HG02852 (cell line): Measurements from ENCODE around the gene AMZ1.
"Not testable (repeated sequence)": the region's sequence is repeated elsewhere in the genome, so short reads cannot be mapped to it uniquely, and the experiment has no call there.

Experiments used
- ATAC-seq: cut with Tn5 transposase; IDR thresholded peaks from one replicate; pipeline ENCODE4 v1.9.1; 2021; ENCODE audit warnings: mild to moderate bottlenecking, moderate library complexity; ENCODE audit not compliant: unreplicated experiment

AMZ1 gene

DNA sequence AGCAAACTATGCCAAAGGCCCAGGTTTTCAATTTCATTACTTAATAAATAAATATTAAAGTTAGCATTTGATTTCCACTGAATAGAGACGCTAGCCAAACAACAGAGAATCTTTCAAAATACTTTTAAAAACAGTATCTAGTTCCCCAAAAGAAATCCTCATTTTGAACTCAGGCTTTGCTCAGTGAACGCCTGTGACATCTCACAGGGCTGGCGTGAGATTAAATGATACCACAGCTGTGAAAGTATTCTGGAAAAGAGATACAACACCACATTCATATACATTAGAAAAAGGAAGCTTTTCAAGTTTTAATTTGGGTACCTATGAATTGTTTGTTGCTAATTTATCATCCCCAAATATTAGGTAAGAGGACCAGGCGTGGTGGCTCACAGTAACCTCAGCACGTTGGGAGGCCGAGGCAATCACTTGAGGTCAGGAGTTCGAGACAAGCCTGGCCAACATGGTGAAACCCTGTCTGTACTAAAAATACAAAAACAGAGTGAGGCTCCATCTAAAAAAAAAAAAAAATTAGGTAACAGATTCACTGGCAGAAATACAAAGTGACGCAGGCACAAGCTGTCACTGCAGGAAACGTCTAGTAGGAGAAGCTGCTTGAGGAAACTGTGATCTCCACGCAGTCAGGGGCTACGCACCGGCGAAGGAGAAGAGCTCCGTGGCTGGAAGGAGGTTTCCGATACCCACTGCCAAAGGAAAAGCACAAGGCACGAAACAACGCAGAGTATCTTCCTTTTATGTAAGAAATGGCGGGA lies 50.0 kb downstream of the AMZ1 start:
- ATAC-seq: no peak

GRCh38 chr7:2738766-2739549 lies 51.0 kb downstream of the AMZ1 start:
- ATAC-seq: no peak

- ATAC-seq: not testable (repeated sequence)
Observed at GRCh38 chr7:2743523-2744185, 55.7 kb downstream of the AMZ1 start.

DNA sequence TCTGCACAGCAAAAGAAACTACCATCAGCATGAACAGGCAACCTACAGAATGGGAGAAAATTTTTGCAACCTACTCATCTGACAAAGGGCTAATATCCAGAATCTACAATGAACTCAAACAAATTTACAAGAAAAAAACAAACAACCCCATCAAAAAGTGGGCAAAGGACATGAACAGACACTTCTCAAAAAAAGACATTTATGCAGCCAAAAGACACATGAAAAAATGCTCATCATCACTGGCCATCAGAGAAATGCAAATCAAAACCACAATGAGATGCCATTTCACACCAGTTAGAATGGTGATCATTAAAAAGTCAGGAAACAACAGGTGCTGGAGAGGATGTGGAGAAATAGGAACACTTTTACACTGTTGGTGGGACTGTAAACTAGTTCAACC lies 60.7 kb downstream of the AMZ1 start:
- not testable (repeated sequence) for ATAC-seq

DNA sequence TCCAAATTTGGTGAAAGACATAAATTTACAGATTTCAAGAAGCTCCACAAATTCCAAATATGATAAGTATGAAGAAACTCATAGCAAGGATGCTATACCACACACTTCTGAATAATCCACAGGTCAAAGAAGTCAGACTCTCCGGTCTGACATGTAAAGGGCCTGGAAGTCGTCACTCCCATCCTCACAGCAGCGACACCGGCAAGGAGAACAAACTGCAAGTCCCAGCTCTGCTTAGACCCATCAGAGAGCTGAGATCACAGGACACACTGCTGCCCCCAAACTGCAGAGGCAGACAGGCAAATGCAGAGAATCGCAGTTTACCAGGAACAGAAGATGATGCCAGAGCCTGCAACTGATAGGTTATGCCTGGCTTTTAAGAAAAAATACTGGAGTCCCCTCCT lies 62.0 kb downstream of the AMZ1 start:
- ATAC-seq: no peak

DNA sequence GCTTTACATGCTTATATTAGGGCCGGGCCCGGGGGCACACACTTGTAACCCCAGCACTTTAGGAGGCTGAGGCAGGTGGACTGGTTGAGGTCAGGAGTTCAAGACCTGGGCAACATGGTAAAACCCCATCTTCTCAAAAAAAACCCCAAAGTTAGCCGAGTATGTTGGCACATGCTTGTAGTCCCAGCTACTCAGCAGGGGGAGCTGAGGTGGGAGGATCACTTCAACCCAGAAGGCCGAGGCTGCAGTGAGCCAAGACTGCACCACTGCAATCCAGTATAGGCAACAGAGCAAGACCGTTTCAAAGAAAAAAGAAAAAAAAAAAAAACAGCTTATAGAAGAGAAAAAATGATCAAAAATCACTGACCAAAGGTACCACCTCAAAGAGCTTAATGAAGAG lies 63.1 kb downstream of the AMZ1 start:
- ATAC-seq: no peak

- ATAC-seq: no peak
Observed at GRCh38 chr7:2753148-2753547, 65.1 kb downstream of the AMZ1 start.

DNA sequence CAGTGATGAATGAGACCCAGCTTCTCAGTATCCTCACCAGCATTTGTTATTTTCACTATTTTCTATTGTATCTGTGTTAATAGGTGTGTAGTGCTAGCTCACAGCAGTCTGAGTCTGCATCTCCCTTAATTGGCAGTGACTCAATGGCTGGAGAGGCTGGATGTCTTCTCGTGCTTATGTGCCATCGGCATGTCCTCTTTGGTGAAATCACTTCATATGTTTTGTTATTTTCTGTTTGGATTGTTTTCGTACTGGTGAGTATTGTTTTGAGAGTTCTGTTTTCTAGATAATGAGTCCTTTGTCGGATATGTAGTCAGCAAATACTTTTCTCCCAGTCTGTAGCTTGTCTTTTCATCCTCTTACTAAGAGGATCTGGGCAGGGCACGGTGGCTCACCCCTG lies 66.1 kb downstream of the AMZ1 start:
- ATAC-seq: no peak

- ATAC-seq: no peak
Observed at GRCh38 chr7:2754912-2755311, 66.9 kb downstream of the AMZ1 start.

DNA sequence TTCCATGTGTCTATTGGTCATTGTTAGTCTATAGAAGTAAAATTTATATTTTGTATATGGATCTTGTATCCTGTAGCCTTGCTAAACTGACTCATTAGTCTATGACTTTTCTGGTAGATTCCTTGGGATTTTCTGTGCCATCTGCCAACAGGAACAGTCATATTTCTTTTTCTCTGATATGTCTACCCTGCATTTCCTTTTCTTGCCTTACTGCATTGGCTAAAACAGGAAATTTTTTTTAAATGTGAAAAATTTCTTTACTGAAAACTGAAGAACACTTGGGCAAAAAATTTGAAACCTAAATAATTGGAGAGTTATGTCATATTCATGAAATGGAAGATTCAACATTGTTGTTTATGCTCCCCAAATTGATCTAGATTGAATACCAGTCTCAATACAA lies 67.5 kb downstream of the AMZ1 start:
- ATAC-seq: no peak

GRCh38 chr7:2757361-2757903 lies 69.4 kb downstream of the AMZ1 start:
- ATAC-seq: peak; percentile 10

- ATAC-seq: peak; percentile 77
Observed at GRCh38 chr7:2757904-2758672, 70.1 kb downstream of the AMZ1 start.

DNA sequence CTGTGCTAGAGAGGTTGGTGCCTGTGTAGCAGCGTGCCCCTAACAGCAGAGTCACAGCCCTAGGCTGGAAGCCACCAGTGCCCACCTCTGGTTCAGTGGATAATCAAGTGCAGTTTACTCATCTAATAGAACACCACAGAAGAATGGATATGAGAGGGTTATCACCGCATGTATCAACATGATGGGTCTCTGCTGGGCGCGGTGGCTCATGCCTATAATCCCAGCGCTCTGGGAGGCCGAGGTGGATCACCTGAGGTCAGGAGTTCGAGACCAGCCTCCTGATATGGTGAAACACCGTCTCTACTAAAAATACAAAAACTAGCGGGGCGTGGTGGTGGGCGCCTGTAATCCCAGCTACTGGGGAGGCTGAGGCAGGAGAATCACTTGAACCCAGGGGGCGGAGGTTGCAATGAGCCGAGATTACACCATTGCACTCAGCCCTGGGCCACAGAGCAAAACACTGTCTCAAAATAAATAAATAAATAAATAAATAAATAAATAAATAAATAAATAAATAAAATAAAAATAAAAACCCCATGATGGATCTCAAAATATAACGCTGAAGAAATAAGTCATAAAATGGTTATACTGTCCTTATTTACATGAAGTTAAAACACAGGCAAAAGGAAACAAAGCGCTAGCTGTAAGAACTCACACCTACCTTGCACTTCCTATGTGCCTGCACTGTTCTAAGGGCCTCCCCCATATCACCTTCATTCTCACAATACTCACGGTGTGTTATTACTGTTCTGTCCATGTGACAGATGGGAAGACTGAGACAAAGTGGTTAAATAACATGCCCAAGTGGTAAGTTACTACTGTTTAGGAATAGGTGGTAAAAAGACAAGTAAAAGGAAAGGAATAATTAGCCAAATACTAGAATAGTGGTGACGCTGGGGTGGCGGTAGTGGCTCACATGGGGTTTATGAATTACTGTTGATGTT lies 70.9 kb downstream of the AMZ1 start:
- ATAC-seq: no peak

DNA sequence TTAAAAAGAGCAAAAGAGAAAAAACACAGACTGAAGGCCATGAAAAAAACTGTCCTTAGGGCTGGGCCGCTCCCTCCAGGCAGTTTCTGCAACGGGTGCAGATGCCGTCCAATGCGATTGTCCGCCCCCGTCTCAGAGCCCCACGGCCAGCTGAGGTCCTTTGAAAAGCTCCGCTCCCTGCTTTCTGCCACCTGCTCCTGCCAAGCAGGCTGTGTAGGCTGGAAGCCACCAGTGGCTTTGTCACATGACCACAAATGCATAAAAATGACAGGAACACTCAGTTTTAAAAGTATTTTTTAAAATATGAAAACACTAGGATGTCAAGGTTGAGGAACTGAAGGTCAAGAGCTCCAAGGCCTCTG lies 71.7 kb downstream of the AMZ1 start:
- no peak for ATAC-seq

DNA sequence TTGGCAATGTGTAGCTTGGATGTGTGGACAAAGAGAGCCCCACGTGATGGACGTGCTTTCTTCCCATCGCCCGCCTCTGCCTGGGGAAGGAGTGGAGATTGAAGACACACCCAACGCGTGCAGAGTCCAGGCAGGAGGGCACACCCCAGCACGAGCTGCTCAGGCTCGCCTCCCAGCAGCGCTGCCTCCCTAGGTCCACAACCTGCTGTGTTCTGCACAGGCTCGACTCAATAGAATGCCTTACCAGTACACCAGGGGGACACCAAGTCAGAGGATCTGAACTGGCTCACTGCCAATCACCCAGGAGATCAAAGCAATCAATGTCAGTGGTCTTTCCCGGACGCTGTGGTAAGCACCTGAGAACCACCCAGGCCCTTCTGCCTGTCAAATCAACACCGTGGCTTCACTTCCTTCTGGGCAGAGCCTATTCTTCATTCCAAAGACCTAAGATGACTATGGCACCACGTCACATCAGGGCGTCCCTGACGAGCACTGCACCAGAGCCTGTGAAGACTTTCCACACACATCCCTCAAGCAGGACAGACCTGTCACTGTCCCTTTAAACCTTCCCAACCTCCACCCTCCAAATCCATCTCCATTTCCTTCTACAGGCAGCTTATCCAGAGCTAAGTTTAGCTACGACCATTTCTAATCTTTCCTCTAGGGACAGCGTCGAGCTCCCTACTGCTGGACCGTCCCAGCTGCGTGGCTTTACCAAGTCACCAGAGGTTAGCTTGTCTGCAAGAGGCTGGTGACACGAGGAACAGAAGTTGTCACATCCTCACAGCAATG lies 72.3 kb downstream of the AMZ1 start:
- no peak for ATAC-seq

DNA sequence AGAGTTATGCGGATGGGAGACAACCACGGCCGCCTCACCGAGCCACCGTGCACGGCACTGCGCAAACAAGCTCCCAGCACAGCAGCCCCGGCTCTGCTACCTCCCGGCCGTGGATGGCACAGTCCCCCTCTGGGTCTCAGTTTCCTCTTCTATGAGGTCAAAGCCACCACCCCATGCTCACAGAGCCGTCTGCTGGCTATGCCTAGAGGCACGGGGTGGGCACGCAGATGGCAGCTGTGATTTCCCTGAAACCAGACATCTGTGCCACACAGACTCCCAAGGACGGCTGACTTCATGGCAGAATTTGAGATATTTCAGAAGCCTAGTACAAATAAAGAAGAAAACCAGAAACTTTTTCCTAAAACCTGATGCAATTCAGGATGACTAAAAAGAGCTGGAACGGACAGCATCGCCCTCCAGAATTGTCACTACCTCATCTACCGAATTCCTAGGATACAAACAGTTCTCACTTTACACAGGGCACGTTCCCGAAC lies 73.2 kb downstream of the AMZ1 start:
- no peak for ATAC-seq

DNA sequence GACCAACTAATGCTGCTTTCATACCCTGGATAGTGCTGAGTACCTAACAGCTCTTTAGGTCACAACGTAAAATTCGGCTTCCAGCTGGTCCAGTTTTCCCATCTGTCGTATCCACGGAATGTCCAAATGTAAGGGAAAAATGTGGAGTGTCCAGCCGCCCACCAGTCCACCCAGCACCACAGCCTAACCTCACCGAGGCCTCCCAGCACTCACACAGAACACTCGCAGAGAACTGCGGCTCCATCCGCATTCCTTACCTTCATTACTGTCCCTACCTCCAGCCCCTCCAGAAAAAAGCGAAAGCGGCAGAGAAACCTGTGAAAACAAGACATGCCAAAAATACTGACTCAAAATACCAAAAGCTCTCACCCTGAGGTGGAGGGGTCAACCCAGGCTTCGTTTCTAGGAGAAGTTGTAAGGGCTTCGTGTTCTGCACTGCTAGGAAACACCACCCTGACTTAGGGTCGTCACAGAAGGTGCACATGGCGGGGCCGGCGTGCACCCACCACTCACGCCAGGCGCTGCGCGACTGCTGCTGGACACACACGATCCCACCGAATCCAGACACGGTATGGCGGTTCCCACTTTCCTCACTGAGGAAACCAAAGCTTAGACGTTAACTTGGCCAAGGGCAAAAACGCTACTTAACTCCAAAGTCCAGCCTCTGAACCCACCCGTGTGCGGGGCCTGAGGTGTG lies 73.9 kb downstream of the AMZ1 start:
- ATAC-seq: no peak

DNA sequence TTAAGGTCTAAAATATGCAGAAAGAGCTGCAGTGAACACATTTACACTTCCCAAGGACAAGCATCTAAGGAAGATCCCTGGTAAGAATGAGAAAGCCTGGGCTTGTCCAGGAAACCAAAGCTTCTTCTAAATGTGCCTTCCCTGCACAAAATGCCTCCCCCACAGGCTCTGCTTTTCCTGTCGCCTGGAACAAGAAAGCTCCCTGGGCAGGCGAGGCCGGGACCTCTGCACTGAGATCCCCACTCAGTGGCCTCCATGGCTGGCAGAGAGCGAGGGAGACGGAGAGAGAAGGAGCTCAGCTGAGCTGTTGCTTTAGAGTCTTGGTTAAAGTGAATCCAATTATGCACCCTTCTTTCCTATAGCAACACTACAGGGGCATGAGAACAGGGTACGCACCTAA lies 75.6 kb downstream of the AMZ1 start:
- ATAC-seq: no peak
